ENCODE measurements around the gene KIT. TPM values are rescaled to one million over a fixed set of nuclear protein-coding genes. Genes with fewer than 3 reads are reported as not detected.

The KIT gene
- total RNA-seq, 1 donor from 2014 or later = 11.6 TPM

DNA sequence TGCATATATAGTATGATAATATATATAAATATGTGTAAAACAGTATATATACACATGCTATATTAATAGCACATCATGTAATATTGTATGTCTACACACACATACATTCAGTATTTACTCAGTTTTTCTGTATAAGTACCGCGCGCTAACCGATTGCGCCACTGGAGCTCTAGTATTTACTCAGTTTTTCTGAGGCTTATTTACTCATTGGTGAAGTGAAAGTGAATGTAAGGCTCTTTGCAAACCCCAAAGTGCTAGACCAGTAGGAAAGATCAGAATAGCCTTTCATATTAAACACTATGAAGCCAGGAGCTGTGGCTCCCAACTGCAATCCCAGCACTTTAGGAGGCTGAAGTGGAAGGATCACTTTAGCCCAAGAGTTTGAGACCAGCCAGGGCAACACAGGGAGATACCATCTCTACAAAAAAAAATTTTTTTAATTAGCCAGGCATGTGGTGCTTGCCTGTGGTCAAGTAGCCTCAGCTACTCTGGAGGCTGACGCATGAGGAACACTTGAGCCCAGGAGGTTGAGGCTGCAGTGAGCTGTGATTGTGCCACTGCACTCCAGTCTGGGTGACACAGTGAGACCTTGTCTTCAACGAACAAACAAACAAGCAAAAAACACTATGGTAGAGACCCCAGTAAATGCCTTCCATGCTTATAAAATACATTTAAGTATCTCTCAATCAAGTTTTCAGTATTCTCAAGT lies 125.8 kb downstream of the KIT start:
- H3K9me3 Mint-ChIP-seq (ENCODE audit: unreplicated experiment) = no peaks in the 10 kb centered on the region
- H3K4me1 Mint-ChIP-seq (ENCODE audit: unreplicated experiment) = no peaks in the 10 kb centered on the region
- DNase-seq (ENCODE audit: extremely low spot score, unreplicated experiment) = no peak
- H3K36me3 Mint-ChIP-seq (ENCODE audit: unreplicated experiment) = no peaks in the 10 kb centered on the region
- H3K27ac Mint-ChIP-seq (ENCODE audit: unreplicated experiment) = no peak overlapping the region
- no peaks in the 10 kb centered on the region for H3K27me3 Mint-ChIP-seq (ENCODE audit: unreplicated experiment)
- TF ChIP-seq, protein P1, sequence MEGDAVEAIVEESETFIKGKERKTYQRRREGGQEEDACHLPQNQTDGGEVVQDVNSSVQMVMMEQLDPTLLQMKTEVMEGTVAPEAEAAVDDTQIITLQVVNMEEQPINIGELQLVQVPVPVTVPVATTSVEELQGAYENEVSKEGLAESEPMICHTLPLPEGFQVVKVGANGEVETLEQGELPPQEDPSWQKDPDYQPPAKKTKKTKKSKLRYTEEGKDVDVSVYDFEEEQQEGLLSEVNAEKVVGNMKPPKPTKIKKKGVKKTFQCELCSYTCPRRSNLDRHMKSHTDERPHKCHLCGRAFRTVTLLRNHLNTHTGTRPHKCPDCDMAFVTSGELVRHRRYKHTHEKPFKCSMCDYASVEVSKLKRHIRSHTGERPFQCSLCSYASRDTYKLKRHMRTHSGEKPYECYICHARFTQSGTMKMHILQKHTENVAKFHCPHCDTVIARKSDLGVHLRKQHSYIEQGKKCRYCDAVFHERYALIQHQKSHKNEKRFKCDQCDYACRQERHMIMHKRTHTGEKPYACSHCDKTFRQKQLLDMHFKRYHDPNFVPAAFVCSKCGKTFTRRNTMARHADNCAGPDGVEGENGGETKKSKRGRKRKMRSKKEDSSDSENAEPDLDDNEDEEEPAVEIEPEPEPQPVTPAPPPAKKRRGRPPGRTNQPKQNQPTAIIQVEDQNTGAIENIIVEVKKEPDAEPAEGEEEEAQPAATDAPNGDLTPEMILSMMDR (IDR thresholded peaks at IDR 0.05) = no peak
- no peak overlapping the region for H3K4me3 Mint-ChIP-seq (ENCODE audit: unreplicated experiment)

DNA sequence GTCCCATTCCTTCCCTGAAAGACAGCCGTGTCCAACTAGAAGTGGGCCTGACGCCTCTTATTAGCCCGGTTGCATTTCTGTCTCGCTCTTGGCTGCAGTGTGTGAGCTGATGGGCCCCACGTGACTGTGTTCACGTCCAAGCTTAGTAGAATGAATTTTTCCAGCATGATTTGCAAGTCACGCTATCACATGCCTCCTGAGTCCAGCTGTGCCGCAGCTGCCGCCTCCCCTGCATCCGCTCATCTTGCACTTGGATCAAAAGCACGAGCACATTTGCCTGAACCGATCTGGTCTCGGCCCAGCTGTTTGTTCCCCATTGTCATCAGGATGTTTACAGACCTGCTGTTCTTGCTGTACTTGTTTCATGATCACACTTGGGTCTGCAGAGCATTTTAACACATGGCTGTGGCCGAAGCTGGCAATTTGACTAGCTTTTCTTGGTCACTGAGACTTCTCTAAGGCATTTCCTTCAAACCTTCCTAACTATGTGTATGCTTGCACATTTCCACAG lies 126.5 kb downstream of the KIT start:
- H3K4me1 Mint-ChIP-seq (ENCODE audit: unreplicated experiment) = no peaks in the 10 kb centered on the region
- H3K9me3 Mint-ChIP-seq (ENCODE audit: unreplicated experiment) = no peaks in the 10 kb centered on the region
- H3K36me3 Mint-ChIP-seq (ENCODE audit: unreplicated experiment) = no peaks in the 10 kb centered on the region
- H3K27ac Mint-ChIP-seq (ENCODE audit: unreplicated experiment) = no peak overlapping the region
- peaks cover 2% of the 10 kb centered on the region for H3K27me3 Mint-ChIP-seq (ENCODE audit: unreplicated experiment)
- no peak for DNase-seq (ENCODE audit: extremely low spot score, unreplicated experiment)
- TF ChIP-seq, protein P1 (IDR thresholded peaks at IDR 0.05) = no peak
- H3K4me3 Mint-ChIP-seq (ENCODE audit: unreplicated experiment) = no peak overlapping the region
